Stimulated activated naive CD8-positive, alpha-beta T cell treated with anti-CD3 and anti-CD28 coated beads, Interleukin-15, Interleukin-2, amounts not matched to agents 100 ng/mL and 50 ng/mL, for 24 hours (primary cell): ENCODE results near the gene USP30.

ENCODE experiments used
- H3K27ac Mint-ChIP-seq: one replicate; pipeline ENCODE4 v1.8.0; 2021; ENCODE audit warnings: mild to moderate bottlenecking, mixed read lengths
- H3K27me3 Mint-ChIP-seq: one replicate; pipeline ENCODE4 v1.8.0; 2021; ENCODE audit warnings: mixed read lengths
- H3K36me3 Mint-ChIP-seq: one replicate; pipeline ENCODE4 v1.8.0; 2021; ENCODE audit warnings: low read depth, mixed read lengths
- H3K4me1 Mint-ChIP-seq: one replicate; pipeline ENCODE4 v1.8.0; 2021; ENCODE audit warnings: low read depth, mixed read lengths
- H3K4me3 Mint-ChIP-seq: one replicate; pipeline ENCODE4 v1.8.0; 2021; ENCODE audit warnings: mild to moderate bottlenecking, mixed read lengths
- H3K9me3 Mint-ChIP-seq: one replicate; pipeline ENCODE4 v1.8.0; 2021; ENCODE audit warnings: mixed read lengths

The USP30 gene

DNA sequence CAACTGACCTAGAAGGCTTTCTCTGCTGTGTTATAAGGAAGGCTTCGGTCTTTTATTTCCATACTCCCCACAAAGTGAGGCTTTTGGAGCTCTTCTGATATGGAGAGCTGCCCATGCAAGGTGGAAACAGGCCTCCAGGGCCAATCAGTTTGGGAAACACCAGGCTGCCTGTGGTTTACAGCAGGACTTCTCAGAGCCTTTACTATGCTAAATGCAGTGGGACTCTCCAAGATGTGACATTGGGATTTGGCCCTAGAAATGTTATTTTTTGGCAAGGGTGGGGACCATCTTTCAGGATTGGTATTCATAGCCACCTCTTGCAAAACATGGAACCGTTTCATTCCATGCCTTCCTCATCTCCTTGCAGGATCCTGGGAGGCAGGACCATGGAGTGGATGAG lies 67.7 kb downstream of the USP30 start:
- H3K27me3 Mint-ChIP-seq, result no peaks in the 10 kb centered on the region
- H3K4me3 Mint-ChIP-seq, result no peak overlapping the region
- peaks cover 7% of the 10 kb centered on the region for H3K4me1 Mint-ChIP-seq
- no peak overlapping the region for H3K27ac Mint-ChIP-seq
- H3K36me3 Mint-ChIP-seq, result no peaks in the 10 kb centered on the region
- no peaks in the 10 kb centered on the region for H3K9me3 Mint-ChIP-seq

DNA sequence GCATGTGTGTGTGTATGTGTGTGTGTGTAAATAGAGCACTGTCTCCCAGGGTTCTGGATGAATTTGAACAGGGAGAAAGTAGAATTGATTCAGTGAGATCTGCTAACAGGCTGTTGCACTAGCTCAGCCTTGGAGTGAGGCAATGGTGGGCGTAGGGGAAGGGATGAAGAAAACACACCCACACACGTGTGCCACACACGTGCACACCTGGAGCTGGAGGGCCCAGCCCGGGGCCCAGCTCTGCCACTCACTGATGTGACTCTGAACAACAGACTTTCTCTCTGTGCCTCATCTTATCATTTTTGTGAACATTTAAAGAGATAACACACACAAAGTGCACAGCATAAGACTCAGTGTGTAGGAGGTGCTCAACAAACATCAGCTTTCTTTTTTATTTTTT lies 68.2 kb downstream of the USP30 start:
- Mint-ChIP-seq H3K27me3 (no peaks in the 10 kb centered on the region), H3K27ac (no peak overlapping the region), H3K4me3 (no peak overlapping the region), H3K36me3 (no peaks in the 10 kb centered on the region), H3K4me1 (peaks cover 4% of the 10 kb centered on the region), H3K9me3 (no peaks in the 10 kb centered on the region)

DNA sequence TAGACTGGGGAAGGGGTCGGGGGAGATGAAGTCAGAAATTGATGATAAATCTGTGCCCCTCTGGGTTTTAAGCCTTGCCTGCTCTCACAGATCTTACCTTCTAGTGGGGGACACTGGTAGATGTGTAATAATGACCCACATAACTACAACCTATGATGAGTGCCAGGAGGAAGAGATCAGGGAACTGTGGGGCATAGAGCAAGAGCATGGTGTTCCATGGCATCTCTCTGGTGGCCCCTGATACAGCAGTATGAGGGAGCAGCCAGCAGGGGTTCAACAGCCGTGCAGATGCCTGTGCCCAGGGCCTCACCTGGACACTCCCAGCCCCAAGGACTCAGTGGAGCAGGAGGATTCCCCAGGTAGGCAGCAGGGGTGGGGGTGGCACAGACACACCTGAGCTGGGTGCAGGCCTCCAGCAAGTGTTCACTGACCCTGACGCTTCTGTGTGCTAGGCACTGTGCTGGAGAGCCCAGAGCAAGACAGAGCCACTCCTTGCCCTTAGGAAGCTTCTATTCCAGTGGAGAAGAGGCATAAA lies 69.0 kb downstream of the USP30 start:
- H3K36me3 Mint-ChIP-seq, result no peaks in the 10 kb centered on the region
- H3K9me3 Mint-ChIP-seq, result no peaks in the 10 kb centered on the region
- H3K27ac Mint-ChIP-seq, result no peak overlapping the region
- no peak overlapping the region for H3K4me3 Mint-ChIP-seq
- H3K4me1 Mint-ChIP-seq, result no peaks in the 10 kb centered on the region
- H3K27me3 Mint-ChIP-seq, result no peaks in the 10 kb centered on the region

DNA sequence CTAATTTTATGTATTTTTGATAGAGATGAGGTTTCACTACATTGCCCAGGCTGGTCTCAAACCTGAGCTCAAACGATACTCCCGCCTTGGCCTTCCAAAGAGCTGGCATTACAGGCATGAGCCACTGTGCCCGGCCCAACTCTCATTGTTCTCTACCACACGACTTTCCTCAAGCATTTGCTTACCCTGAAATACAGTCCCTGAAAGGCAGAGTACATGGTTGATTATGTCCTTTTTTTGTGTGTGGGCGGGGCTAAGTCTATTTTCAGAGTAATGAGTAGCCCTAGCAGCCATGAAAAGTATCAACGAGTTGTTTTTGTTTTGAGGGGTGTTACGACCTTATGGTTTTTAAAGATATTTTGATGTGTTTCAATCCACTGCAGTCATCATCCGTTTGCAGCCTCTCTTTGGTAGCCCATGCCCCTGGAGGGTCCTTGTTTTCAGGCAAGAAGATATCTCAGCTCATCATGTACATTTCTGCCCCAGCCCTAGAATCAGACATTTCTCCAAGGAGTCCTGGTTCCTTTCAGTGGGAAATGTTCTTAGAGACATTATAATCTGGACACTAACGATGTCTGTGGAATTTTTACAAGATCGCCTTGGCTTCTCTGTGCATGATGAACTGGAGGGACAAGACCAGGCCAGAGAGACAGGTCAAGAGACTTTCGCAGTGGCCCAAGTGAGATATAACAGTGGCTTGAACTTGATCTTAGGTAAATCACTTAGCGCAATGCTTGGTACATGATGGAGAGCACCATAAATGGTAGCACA lies 72.7 kb downstream of the USP30 start:
- H3K27ac Mint-ChIP-seq, result no peak overlapping the region
- no peaks in the 10 kb centered on the region for H3K9me3 Mint-ChIP-seq
- no peak overlapping the region for H3K4me3 Mint-ChIP-seq
- H3K27me3 Mint-ChIP-seq, result no peaks in the 10 kb centered on the region
- H3K4me1 Mint-ChIP-seq, result no peaks in the 10 kb centered on the region
- no peaks in the 10 kb centered on the region for H3K36me3 Mint-ChIP-seq

DNA sequence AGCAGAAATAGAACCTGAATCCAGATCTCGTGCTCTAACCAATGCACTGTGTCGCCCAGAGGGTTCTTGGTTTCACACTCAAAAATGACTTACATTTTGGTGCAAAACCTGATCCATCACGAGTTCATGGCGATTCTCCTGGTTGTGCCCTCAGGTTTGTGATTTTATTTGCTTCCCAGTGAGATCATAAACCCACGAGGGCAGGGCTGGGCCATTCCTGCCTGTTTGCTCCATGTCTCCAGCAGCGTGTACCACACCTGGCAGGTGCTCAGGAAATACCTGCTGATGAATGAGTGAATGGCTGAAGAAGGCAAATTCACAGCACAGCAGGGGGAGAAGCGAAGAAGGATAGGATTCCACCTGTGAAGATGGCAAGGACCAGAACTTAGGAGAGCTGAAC lies 73.4 kb downstream of the USP30 start:
- H3K4me3 Mint-ChIP-seq, result no peak overlapping the region
- no peaks in the 10 kb centered on the region for H3K4me1 Mint-ChIP-seq
- no peak overlapping the region for H3K27ac Mint-ChIP-seq
- no peaks in the 10 kb centered on the region for H3K9me3 Mint-ChIP-seq
- no peaks in the 10 kb centered on the region for H3K27me3 Mint-ChIP-seq
- H3K36me3 Mint-ChIP-seq, result no peaks in the 10 kb centered on the region

DNA sequence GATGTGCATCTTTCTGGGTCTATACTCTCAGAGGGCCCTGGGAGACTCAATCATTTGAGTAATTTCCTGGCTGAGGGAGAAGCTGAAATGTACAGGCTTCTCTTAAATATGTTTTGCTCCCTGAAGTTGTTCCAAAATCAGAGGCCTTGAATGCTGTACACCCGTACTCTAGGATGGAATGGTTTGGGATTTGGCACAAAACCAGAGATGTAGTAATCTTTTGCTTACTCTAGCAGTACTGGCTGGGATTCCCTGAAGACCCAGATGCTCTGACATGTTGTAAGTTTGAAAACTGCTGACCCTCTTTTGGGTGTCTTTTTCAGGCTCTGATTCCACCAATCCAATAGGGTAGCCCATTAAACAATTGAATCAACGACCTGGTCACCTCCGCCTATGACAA lies 74.4 kb downstream of the USP30 start:
- Mint-ChIP-seq H3K36me3 (no peaks in the 10 kb centered on the region), H3K9me3 (no peaks in the 10 kb centered on the region), H3K4me1 (no peaks in the 10 kb centered on the region), H3K27ac (no peak overlapping the region), H3K4me3 (no peak overlapping the region), H3K27me3 (no peaks in the 10 kb centered on the region)

DNA sequence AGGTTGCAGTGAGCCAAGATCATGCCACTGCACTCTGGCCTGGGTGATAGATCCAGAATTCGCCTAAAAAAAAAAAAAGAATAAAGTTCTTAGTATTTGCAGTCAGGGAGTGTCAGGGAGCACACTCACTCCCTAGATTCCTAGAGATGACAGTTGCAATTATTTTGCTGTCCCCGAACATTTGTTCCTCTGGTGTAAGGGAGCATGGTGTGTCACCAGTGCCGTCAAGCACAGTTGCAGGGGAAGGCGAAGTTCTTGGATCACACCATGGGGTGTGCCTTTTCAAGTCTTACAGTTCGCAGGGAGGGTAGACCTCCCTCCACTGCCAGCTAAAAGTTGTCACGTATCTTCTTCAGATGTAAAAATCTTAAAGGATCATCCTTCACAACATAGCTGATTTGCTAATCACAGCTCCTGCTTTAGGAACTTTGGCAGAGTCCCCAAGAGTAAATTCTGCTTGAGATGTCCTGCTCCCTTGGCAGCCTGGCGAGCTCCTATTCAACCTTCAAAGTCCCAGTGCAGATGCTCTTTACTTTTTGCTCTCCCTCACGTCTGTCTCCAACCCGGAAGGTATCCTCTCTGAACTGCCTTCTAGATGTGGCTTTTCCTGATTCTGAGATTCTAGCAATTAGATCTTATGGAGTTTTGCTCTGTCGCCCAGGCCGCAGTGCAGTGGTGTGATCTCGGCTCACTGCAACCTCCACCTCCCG lies 75.3 kb downstream of the USP30 start:
- Mint-ChIP-seq H3K9me3 (no peaks in the 10 kb centered on the region), H3K36me3 (no peaks in the 10 kb centered on the region), H3K4me1 (no peaks in the 10 kb centered on the region), H3K27me3 (no peaks in the 10 kb centered on the region), H3K4me3 (no peak overlapping the region), H3K27ac (no peak overlapping the region)

DNA sequence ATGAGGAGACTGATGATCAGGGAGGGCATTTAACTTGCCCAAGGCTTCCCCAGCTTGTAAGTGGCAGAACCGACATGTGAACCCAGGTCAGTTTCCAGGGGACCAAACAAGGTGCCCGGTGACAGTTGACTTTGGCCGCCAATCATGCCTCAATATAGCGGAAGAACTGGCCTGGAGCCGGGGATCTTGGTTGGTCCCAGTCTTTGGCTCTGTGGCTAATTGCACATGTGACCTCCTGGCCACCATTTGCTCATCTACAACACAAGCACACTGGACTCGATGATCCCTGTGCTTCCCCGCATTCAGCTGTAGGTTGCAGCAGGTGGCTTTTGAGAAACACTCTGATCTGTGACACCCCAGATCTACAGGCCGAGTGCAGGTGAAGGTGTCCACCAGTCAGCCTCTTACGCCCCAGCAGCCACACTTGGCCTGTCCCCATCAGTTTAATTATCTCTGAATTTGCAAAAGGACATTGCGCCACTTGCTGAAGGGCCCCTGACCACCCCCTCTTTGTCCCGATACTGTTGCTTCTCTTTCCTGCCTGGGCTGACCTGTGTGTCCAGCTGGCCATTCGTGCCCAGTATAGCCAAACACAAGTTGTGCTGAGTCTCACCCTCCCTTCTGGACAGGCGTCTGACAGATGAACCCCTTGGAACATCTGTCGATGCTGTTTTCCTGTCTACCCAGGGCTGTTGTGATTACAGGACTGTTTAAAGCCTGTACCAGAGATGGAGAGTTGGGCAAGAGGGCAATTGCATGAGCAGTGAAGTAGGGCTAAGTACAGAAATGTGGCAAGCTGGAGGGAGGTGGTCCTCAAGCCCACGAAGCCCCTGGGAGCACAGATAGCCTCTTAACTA lies 78.1 kb downstream of the USP30 start:
- no peaks in the 10 kb centered on the region for H3K36me3 Mint-ChIP-seq
- no peaks in the 10 kb centered on the region for H3K4me1 Mint-ChIP-seq
- no peaks in the 10 kb centered on the region for H3K9me3 Mint-ChIP-seq
- no peak overlapping the region for H3K4me3 Mint-ChIP-seq
- H3K27me3 Mint-ChIP-seq, result no peaks in the 10 kb centered on the region
- no peak overlapping the region for H3K27ac Mint-ChIP-seq

DNA sequence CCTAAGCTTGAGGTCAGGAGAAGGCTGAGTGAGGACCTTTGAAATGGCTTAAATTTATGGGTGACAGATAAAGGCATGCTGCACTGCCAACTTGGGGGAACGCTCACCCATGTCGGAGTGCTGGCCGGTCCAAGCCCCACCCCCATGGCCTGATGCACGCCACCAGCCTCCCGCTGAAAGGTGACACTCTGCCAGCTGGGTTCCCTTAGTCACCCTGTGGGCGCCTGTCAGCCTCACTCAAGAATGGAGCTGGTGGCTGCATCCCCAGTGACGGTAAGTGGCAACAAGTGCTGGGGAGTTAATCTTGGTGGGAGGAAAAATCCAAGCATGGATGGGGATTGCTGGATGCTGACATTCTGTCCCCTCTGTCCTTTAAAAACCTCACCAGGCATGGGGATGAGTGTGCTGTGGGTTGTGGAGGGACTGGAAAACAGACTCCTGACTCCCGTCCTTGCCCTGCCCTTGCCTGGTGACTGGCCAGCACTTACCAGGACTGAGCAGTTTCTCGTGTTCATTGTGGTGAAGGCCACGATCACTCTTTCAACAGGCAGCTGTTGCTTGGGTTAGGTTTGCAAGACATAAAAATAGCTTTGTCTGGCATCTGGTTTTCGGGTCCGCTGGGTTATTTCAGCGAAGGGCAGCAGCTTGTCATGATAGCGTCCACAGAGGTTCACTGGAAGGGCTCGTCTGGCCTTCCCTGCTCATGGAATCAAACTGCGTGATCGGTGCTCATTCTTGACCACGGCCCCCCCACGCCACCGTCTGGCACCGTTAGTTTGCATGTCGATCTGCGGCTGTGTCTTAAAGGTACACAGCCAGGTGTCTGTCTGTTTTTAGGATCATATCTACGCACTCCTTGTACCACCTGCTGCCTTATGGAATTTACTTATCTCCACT lies 79.0 kb downstream of the USP30 start:
- Mint-ChIP-seq H3K4me1 (no peaks in the 10 kb centered on the region), H3K27me3 (no peaks in the 10 kb centered on the region), H3K9me3 (no peaks in the 10 kb centered on the region), H3K4me3 (no peak overlapping the region), H3K36me3 (no peaks in the 10 kb centered on the region), H3K27ac (no peak overlapping the region)

DNA sequence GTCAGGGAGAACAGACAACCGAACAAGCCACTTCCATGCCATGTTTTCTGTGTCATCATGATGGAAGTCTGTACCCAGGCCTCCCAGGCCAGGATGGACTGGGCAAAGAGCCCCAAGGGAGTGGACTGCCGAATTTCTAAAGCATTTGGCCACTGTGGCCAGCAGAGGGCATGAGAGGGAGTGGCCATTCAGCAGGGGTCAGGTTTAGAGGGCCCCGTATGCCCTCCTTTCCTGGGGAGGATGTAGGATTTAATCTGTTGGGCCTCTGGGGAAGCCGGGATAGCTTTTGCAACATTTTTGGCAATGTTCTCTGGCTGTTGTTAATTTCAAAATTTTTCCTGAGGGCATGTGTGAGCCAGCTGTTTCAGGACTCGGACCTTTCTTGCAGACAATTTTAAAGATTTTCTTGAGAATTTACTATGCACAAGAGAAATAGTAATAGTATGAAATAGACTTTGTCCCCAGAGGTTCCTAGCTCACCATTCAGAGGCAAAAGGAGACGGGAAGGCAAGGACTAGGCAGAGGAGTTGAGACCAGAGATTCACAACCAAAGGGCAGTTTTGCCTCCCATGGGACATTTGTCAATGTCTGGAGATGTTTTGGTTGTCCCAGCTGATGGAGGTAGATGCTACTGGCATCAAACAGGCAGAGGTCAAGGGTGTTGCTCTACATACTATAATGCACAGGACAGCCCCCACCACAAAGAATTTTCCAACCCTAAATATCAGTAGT lies 82.0 kb downstream of the USP30 start:
- Mint-ChIP-seq H3K4me3 (no peak overlapping the region), H3K27ac (no peak overlapping the region), H3K27me3 (no peaks in the 10 kb centered on the region), H3K9me3 (peaks cover 4% of the 10 kb centered on the region), H3K36me3 (no peaks in the 10 kb centered on the region), H3K4me1 (no peaks in the 10 kb centered on the region)

DNA sequence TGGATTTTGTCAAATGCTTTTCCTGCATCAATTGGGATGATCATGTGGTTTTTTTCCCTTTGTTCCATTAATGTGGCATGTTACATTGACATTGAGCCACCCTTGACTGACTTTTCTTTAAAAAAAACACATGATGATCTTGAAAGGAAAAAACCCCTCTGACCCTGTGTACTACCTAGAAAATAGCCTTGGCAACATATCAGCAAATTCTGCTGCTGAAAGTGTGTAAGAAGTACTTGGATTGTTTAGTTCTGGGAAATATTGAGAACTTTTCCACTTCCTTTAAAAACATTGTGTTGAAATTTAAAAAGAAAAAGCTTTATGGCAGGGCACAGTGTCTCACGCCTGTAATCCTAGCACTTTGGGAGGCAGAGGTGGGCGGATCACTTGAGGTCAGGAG lies 84.7 kb downstream of the USP30 start:
- H3K27me3 Mint-ChIP-seq, result no peaks in the 10 kb centered on the region
- H3K36me3 Mint-ChIP-seq, result no peaks in the 10 kb centered on the region
- peaks cover 4% of the 10 kb centered on the region for H3K9me3 Mint-ChIP-seq
- no peak overlapping the region for H3K4me3 Mint-ChIP-seq
- H3K27ac Mint-ChIP-seq, result no peak overlapping the region
- H3K4me1 Mint-ChIP-seq, result no peaks in the 10 kb centered on the region
